Placental epithelial cell (primary cell): Measurements from ENCODE around the gene IL24. TPM values are rescaled to one million over a fixed set of nuclear protein-coding genes. Genes with fewer than 3 reads are reported as not detected.

Source experiments
- total RNA-seq: library from RNA; depleted of rRNA; stranded (reverse); fragments of >200 nt; gene quantifications from 2 replicates; pipeline ENCODE4 v1.2.3, GENCODE V29; 2012

IL24 gene, protein sequence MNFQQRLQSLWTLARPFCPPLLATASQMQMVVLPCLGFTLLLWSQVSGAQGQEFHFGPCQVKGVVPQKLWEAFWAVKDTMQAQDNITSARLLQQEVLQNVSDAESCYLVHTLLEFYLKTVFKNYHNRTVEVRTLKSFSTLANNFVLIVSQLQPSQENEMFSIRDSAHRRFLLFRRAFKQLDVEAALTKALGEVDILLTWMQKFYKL
- total RNA-seq, result 0.22 TPM in 1 of 2 replicates, not detected in the other

DNA sequence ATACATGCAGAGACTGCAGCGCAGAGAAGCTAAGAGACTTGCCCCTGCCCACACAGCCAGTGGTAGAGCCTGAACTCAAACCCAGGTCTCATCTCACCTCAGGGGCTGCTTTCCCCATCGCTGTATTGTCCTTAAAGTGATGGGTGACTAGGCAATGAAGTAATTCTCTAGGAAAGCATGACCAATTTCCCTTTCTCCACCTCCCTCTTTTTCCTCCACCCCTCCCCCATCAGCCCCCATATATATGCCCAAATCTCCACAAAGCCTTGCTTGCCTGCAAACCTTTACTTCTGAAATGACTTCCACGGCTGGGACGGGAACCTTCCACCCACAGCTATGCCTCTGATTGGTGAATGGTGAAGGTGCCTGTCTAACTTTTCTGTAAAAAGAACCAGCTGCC lies at the start of gene IL24:
TSS of gene IL24 (plus strand) at position 269 of the 400 bp plus-strand sequence. CDS start 390 bp downstream, outside the sequence.

DNA sequence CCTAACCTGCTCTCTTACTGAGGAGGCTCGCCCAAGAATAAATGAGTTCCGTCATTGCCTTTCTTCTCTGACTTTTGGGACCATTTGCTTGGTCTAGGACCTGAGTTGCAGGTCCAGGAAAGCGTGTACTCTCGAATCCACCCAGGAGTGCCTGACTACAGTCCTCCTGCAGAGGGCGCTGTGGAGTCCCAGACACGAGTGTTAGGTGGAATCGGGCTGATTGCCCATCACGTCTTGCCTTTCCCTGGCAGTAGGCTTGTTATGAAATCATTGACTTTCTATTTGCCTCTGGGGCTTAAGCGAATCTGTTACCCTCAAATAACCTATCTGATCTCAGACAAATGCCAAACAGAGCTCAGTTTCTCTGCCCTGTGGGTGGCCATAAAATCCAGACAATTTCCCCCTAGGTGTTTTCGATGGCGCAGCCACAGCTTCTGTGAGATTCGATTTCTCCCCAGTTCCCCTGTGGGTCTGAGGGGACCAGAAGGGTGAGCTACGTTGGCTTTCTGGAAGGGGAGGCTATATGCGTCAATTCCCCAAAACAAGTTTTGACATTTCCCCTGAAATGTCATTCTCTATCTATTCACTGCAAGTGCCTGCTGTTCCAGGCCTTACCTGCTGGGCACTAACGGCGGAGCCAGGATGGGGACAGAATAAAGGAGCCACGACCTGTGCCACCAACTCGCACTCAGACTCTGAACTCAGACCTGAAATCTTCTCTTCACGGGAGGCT lies 32.1 kb upstream of the IL24 start, which contains the start of gene IL20:
TSS of gene IL20 (plus strand) at position 685 of the 733 bp plus-strand sequence. CDS start 230 bp downstream, outside the sequence.

DNA sequence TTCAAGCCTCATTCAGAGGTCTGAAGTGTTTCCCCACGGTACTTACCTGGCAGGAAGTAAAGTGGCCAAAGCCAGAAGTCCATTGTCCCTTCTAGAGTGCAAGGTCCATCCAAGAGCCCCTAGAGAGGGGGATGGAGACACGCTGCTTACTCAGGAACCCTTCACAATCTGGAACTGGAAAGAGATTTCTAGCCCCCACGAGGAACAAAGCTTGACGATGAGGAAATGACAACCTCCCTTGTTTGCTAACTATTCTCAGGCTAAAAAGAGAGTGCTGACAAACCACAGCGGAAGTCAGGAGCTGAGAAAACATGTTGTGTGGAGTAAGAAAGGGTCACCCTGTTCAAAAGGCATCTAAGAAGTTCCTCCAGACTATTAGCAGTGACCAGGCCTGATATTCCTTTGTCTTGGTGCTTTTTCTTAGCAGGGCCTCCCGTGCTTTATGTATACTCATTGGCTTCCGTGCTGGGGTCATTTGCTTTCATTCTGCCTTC lies 24.6 kb downstream of the IL24 start, which contains the start of gene FCMR:
TSS of gene FCMR (minus strand) at position 170 of the 494 bp plus-strand sequence. CDS start at position 83, 87 bp downstream.

DNA sequence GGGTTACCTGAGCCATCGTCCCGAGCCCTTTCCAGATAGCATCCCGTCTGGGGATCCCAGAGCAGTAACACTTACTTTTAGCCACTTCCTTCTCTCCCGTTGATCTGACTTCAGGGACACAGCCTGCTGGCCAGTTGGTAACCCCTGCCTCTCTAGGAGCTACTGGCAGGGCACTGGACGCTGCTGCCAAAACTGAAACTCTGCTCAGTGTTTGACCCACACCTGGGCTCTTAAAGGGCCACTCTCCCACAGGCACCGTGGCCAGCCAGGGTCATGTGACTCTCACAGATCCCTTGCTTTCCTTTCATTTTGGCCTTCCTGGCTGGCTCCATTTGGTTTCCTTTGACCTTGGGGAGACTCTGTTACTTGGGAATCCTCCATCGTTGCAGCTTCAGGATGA lies 49.0 kb downstream of the IL24 start, which contains the start of gene PIGR:
TSS of gene PIGR (minus strand) at position 206 of the 400 bp plus-strand sequence. CDS start 5,935 bp downstream, outside the sequence.

Other genes with a start within 250 kb of the IL24 start
- gene MAPKAPK2, start 212.5 kb upstream of the IL24 start, total RNA-seq, result 17.7 and 28.3 TPM in 2 replicates
- not detected in 2 replicates for gene IL19, start 126.7 kb upstream of the IL24 start, total RNA-seq
- not detected in 2 replicates for gene IL10, start 124.9 kb upstream of the IL24 start, total RNA-seq
- not detected in 2 replicates for gene IL20, start 31.8 kb upstream of the IL24 start, total RNA-seq
- gene FCMR, start 24.5 kb downstream of the IL24 start, total RNA-seq, result 0.22 TPM in 1 of 2 replicates, not detected in the other
- not detected in 2 replicates for gene PIGR, start 49.0 kb downstream of the IL24 start, total RNA-seq
- gene FCAMR, start 73.0 kb downstream of the IL24 start, total RNA-seq, result not detected in 2 replicates
- gene C1orf116, start 135.3 kb downstream of the IL24 start, total RNA-seq, result 6.3 and 10.6 TPM in 2 replicates
- gene YOD1, start 153.8 kb downstream of the IL24 start, total RNA-seq, result 13.3 and 36.5 TPM in 2 replicates
- 4.3 and 12.3 TPM in 2 replicates for gene PFKFB2, start 155.8 kb downstream of the IL24 start, total RNA-seq
- 0.79 and 40.1 TPM in 2 replicates for gene C4BPB, start 191.4 kb downstream of the IL24 start, total RNA-seq
- gene C4BPA, start 206.8 kb downstream of the IL24 start, total RNA-seq, result 0.11 TPM in 1 of 2 replicates, not detected in the other